Measurements from ENCODE around the gene SDHAF3.

Gene SDHAF3

DNA sequence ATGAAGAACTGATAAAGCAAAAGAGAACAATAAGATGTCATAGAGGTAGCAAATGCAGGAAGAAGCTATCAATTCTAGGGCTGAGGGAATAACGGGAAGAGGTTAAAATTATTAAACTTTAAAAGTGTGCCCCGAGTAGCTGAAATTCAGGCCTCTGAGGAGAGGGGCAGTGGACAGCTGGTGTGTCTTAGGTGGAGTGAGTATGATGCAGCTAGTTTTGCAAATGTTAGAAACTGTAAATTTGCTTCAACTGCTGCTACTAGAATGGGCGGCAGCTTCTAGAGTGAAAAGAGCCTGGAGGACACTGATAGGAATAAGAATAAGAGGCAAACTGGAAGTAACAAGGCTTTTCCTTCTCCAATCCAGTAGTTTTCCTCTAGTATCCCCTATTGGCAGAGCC, 87.3 kb downstream of the SDHAF3 start:
- DNase-seq (ENCODE audit: low spot score): no peak
- Histone ChIP-seq H3K9me3 (ENCODE audit: severe bottlenecking) (no peaks in the 10 kb centered on the region), H3K36me3 (ENCODE audit: low read depth) (no peaks in the 10 kb centered on the region), H3K4me3 (ENCODE audit: severe bottlenecking) (no peak overlapping the region), H3K27me3 (ENCODE audit: insufficient read depth, poor library complexity, severe bottlenecking) (peaks cover 7% of the 10 kb centered on the region), H3K4me1 (ENCODE audit: insufficient read depth, poor library complexity, severe bottlenecking) (no peaks in the 10 kb centered on the region), H3K27ac (ENCODE audit: poor library complexity, severe bottlenecking) (no peak overlapping the region)
- TF ChIP-seq, protein P1, sequence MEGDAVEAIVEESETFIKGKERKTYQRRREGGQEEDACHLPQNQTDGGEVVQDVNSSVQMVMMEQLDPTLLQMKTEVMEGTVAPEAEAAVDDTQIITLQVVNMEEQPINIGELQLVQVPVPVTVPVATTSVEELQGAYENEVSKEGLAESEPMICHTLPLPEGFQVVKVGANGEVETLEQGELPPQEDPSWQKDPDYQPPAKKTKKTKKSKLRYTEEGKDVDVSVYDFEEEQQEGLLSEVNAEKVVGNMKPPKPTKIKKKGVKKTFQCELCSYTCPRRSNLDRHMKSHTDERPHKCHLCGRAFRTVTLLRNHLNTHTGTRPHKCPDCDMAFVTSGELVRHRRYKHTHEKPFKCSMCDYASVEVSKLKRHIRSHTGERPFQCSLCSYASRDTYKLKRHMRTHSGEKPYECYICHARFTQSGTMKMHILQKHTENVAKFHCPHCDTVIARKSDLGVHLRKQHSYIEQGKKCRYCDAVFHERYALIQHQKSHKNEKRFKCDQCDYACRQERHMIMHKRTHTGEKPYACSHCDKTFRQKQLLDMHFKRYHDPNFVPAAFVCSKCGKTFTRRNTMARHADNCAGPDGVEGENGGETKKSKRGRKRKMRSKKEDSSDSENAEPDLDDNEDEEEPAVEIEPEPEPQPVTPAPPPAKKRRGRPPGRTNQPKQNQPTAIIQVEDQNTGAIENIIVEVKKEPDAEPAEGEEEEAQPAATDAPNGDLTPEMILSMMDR (IDR thresholded peaks at IDR 0.05; ENCODE audit: poor library complexity, severe bottlenecking): no peak
- no peak for ATAC-seq (ENCODE audit: low read depth)

DNA sequence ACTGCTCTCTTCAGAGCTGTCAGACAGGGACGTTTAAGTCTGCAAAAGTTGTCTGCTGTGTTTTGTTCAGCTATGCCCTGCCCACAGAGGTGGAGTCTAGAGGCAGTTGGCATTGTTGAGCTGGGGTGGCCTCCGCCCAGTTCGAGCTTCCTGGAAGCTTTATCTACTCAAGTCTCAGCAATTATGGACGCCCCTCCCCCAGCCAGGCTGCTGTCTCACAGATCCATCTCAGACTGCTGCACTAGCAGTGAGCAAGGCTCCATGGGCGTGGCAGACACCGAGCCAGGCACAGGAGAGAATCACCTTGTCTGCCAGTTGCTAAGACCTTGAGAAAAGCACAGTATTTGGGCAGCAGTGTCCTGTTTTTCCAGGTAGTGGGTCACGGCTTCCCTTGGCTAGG, 98.1 kb downstream of the SDHAF3 start:
- Histone ChIP-seq H3K4me1 (ENCODE audit: insufficient read depth, poor library complexity, severe bottlenecking) (no peaks in the 10 kb centered on the region), H3K27me3 (ENCODE audit: insufficient read depth, poor library complexity, severe bottlenecking) (no peaks in the 10 kb centered on the region), H3K27ac (ENCODE audit: poor library complexity, severe bottlenecking) (no peak overlapping the region), H3K4me3 (ENCODE audit: severe bottlenecking) (no peak overlapping the region), H3K9me3 (ENCODE audit: severe bottlenecking) (no peaks in the 10 kb centered on the region), H3K36me3 (ENCODE audit: low read depth) (no peaks in the 10 kb centered on the region)
- ATAC-seq (ENCODE audit: low read depth) (no peak), DNase-seq (ENCODE audit: low spot score) (no peak)
- TF ChIP-seq, protein P1 (IDR thresholded peaks at IDR 0.05; ENCODE audit: poor library complexity, severe bottlenecking): no peak

DNA sequence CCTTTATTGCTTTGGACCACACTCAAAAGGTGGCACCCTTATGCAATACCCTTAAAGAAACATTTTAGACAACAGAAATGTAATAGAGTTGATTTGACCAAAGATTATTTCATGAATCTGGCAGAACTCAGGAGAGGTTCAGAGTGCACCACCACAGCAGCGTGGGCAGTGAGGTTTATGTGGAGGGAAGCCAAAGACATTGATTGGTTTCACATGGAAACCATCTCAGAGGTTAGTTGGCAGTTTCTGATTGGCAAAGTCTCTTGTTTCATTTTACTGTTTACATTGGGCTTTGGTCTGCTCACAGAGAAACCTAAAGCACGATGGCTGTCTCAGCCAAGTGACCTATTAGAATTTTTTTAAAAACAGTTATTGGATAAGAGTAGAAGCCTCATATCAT, 101.3 kb downstream of the SDHAF3 start:
- no peaks in the 10 kb centered on the region for H3K36me3 ChIP-seq (ENCODE audit: low read depth)
- H3K4me1 ChIP-seq (ENCODE audit: insufficient read depth, poor library complexity, severe bottlenecking): no peaks in the 10 kb centered on the region
- H3K4me3 ChIP-seq (ENCODE audit: severe bottlenecking): no peak overlapping the region
- H3K9me3 ChIP-seq (ENCODE audit: severe bottlenecking): no peaks in the 10 kb centered on the region
- H3K27me3 ChIP-seq (ENCODE audit: insufficient read depth, poor library complexity, severe bottlenecking): no peaks in the 10 kb centered on the region
- TF ChIP-seq, protein P1 (IDR thresholded peaks at IDR 0.05; ENCODE audit: poor library complexity, severe bottlenecking): no peak
- no peak for DNase-seq (ENCODE audit: low spot score)
- ATAC-seq (ENCODE audit: low read depth): no peak
- no peak overlapping the region for H3K27ac ChIP-seq (ENCODE audit: poor library complexity, severe bottlenecking)

- Histone ChIP-seq H3K27me3 (ENCODE audit: insufficient read depth, poor library complexity, severe bottlenecking) (no peaks in the 10 kb centered on the region), H3K27ac (ENCODE audit: poor library complexity, severe bottlenecking) (no peak overlapping the region), H3K9me3 (ENCODE audit: severe bottlenecking) (no peaks in the 10 kb centered on the region), H3K36me3 (ENCODE audit: low read depth) (no peaks in the 10 kb centered on the region), H3K4me3 (ENCODE audit: severe bottlenecking) (no peak overlapping the region), H3K4me1 (ENCODE audit: insufficient read depth, poor library complexity, severe bottlenecking) (no peaks in the 10 kb centered on the region)
- no peak for DNase-seq (ENCODE audit: low spot score)
- TF ChIP-seq, protein P1 (IDR thresholded peaks at IDR 0.05; ENCODE audit: poor library complexity, severe bottlenecking): no peak
- no peak for ATAC-seq (ENCODE audit: low read depth)
Measured at GRCh38 chr7:97219237-97219636, 101.7 kb downstream of the SDHAF3 start.

DNA sequence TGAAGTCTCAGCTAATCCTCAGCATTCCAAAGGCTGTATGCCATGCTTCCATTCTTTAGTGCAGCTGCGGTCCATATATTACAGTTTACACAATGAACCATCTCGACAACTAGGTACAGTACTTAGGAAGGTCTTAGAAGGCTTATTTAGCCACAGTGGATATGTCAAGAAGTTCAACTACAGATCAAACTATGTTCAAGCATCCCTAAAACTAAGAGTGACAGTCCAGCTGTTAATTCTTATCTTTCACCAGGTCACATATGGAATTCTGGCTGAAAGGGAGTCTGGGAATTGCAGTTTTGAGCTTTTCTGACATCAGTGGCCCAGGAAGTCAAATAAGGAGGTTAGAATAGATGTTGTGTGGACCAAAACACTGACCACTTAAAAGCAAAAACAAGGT, 106.8 kb downstream of the SDHAF3 start:
- no peaks in the 10 kb centered on the region for H3K27me3 ChIP-seq (ENCODE audit: insufficient read depth, poor library complexity, severe bottlenecking)
- H3K4me1 ChIP-seq (ENCODE audit: insufficient read depth, poor library complexity, severe bottlenecking): no peaks in the 10 kb centered on the region
- ATAC-seq (ENCODE audit: low read depth) (no peak), DNase-seq (ENCODE audit: low spot score) (no peak)
- H3K27ac ChIP-seq (ENCODE audit: poor library complexity, severe bottlenecking): no peak overlapping the region
- H3K4me3 ChIP-seq (ENCODE audit: severe bottlenecking): no peak overlapping the region
- TF ChIP-seq, protein P1 (IDR thresholded peaks at IDR 0.05; ENCODE audit: poor library complexity, severe bottlenecking): no peak
- H3K36me3 ChIP-seq (ENCODE audit: low read depth): no peaks in the 10 kb centered on the region
- no peaks in the 10 kb centered on the region for H3K9me3 ChIP-seq (ENCODE audit: severe bottlenecking)
